Dedifferentiated amniotic fluid mesenchymal stem cell (primary cell): ENCODE measurements around the gene CFAP410.

Experiments used
- DNase-seq: peaks from one replicate; pipeline ENCODE4 v3.0.0-alpha.2; 2016; ENCODE audit errors: extremely low spot score

CFAP410 gene

GRCh38 chr21:44330698-44331097, 8.5 kb downstream of the CFAP410 start:
- DNase-seq: no peak

DNA sequence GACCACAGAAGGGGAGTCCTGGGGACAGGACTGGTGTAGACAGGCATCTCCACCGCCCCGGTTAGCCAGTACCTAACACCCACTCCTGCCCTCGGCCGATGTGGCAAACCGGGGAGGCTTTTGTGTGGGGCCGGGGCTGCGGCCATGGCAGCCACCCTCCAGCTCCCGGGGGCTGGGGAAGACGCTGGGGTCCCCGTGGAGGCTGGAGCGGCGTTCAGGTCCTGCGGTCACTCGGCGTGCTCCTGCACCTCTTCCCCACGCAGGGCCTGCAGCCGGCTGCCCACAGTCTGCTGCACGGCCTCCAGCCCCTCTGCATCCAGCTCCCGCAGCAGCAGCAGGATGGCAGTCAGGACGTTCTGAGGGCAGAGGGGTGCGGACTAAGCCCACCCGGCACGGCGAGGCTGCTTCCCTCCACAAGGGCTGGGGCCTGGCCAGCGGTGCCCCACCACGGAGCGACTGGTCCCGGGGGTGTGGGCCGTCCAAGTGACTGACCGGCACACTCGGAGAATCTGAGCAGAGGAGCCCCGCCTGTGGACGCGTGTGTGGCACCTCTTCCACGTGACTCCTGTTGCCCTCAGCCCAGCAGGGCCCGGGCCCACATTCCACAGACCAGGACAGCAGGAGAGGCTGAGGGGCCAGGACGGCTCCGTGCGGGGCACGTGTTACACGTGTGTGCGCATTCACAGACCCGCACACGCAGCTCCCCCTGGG, 9.1 kb downstream of the CFAP410 start:
- no peak for DNase-seq

- no peak for DNase-seq
These were observed 9.9 kb downstream of the CFAP410 start for GRCh38 chr21:44329086-44329889.

GRCh38 chr21:44328242-44328895, 10.8 kb downstream of the CFAP410 start:
- DNase-seq: no peak

DNA sequence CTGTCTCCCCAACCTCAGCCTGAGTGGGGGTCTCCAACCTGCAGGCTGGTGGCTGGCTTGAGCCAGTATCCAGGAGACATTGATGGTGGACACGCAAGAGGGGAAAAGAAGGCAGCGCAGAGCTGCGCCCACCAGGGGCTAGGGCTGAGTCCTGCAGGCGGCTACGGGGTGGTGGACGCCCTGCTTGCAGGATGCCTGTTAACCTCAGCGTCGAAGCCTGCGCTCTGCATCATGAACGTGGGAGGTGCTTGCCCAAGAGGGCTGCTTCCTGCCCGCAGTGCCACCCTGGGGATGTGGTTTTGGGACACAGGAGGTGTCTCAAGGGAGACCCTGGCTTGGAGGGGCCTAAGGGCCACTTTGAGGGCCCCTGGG, 11.6 kb downstream of the CFAP410 start:
- no peak for DNase-seq

- DNase-seq: no peak
These were observed 12.2 kb downstream of the CFAP410 start for GRCh38 chr21:44326716-44327602.

GRCh38 chr21:44326272-44326647, 12.9 kb downstream of the CFAP410 start:
- DNase-seq: no peak

DNA sequence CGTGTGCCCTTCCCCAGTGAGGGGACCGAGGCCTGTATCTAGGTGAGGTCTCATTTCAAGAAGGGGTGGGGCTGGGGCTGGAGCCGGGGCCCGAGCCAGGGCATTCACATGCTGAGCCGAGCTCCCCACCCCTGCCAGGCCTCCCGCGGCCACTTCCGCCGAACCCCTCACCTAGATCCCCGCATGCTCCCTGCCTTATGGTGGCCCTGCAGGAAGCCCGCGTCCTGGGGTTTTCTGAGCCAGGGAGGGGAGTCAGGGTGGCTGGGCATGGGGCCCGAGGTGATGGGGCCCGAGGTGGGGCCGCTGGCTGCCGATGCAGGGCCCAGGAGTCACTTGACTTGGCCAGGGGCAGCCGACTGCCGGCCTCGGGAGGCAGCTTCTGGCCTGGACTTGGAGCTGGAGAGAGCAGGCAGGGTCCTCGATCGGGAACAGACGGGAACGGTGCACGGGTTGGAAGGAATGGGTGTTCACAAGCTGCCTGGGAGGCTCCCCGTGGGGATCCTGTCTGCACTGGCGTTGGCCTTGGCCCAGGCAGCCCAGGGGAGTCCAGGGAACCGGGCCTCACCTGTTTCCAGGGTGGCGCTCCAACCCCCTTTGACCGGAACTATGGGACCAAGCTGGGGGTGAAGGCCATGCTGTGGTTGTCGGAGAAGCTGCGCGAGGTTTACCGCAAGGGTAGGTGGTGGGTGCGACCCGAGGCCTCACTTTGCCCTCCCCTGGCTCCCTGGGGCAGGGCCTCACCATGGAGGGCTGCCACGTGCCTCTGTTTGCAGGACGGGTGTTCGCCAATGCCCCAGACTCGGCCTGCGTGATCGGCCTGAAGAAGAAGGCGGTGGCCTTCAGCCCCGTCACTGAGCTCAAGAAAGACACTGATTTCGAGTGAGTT, 13.6 kb downstream of the CFAP410 start:
- DNase-seq: no peak

- DNase-seq: no peak
These were observed 14.4 kb downstream of the CFAP410 start for GRCh38 chr21:44324854-44325107.

DNA sequence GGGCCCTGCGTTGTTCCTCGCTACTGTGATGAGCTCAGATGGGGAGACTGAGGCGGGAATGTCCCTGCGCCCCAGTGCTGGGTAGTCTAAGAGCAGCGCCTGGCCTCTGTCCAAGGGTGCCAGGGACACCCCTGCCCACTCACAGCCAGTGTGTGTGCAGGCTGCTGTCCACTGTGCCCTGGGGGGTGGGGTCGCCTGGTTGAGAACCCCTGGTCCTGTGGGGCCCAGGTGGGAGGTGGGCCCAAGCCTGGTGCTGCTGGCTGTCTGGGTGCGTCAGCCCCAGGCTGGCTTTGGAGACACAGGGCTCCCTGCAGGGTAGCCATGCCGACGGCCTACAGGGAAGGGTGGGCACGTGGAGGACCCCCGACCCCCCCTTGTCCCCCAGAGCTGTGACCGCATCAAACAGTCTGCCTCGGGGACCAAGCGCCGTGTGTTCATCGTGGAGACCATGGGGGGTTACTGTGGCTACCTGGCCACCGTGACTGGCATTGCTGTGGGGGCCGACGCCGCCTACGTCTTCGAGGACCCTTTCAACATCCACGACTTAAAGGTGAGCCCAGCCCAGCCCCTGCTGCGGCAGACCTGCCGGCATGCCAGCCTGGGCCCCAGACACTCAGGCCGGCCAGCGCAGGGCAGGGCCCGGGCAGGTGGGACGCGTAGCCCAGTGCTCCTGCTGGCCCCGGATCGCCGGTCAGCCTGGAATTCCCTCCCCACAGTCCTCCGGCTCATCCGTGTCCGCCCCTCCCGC, 14.9 kb downstream of the CFAP410 start:
- DNase-seq: no peak

DNA sequence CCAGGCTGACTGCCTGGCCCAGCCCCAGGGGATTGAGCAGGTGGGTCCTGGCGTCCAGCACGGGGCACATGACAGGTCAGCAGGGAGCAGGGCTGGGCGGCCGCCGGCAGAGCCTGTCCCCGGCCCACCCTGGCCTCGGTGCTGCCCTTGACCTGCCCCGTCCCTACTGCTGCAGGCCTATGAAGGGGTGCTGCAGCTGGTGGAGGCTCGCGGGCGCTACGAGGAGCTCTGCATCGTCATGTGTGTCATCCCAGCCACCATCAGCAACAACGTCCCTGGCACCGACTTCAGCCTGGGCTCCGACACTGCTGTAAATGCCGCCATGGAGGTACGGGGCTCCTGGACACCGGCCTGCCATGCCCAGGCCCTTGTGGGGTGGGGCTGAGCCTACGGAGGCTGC, 15.6 kb downstream of the CFAP410 start:
- DNase-seq: no peak

DNA sequence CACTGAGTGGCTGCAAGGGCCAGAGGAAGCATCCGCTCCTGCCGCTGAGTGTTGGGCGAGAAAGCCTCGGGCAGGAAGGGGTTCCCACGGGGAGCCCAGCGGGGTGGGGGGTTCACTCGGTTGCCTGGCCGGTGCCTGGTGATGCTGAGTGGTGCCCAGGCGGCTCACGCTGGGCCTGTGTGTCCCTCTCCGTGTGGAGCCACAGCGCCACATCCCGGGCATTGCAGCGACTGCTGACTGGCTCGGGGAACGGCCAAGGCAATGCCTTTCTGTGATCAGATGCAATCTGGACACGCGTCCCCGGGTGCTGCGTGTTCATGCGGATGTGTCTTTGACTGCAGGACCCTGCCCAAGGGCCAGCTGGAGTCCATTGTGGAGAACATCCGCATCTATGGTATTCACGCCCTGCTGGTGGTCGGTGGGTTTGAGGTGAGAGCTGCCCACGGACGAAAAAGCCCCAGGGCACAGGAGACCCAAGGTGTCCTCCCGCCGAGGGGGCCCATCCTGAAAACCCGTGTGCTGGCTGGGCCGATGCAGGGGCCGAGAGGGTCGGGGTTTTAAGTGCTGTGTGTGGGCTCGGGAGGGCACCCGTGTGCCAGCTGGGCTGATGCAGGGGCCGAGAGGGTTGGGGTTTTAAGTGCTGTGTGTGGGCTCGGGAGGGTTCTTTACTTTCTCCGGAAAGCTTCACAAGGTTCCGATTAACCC, 16.4 kb downstream of the CFAP410 start:
- no peak for DNase-seq

GRCh38 chr21:44321846-44322450, 17.2 kb downstream of the CFAP410 start:
- DNase-seq: no peak

DNA sequence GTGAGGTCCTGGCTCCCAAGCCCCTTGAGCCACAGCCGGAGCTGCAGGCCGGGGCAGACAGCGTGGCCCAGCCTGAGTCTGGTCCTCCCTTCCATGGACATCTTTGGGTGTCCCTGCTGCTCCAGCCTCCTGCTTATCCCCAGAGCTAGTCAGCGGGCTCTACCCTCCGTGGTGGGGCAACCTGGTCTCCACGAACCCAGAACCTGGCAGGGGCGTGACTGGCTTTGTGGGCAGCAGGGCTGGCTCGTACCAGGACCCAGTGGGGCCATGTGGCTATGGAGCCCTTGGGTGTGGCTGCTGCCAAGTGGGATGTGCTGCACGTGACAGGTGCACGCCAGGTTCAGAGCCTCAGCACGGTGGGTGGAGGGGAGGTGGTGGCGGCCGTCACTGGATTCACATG, 18.3 kb downstream of the CFAP410 start:
- DNase-seq: no peak

DNA sequence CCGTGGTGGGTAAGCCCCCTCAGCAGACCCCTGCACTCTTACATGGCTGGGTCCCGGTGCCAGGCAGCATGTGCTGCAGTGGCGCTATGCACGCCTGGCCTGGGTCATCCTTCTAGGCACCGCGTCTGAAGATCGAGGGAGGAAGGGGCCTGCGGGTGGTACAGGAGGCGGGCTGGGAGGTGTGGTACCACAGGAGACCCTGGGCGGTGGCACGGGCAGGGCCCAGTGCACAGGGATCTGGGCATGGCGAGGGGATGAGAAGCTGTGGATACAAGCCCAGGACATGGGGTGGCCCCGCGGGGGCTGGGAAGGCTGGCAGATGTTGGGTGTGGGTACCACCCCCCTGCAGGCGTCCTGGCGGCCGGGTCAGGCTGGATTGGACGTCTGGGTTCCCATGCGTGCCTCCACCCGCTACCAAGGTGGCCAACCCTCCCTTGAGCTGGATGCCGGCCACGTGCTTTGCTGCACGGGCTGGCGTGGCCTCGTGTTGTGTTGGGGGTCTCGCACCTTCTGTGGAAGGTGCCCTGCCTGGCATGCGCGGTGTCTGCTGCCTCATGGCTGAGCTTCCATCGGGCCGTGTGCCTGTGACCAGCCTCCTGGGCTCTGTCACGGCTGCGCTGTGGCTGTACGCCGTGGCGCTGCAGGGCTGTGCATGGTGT, 19.7 kb downstream of the CFAP410 start:
- DNase-seq: no peak

- no peak for DNase-seq
These were observed 20.5 kb downstream of the CFAP410 start for GRCh38 chr21:44318489-44319285.

- DNase-seq: no peak
These were observed 21.3 kb downstream of the CFAP410 start for GRCh38 chr21:44317871-44318270.

DNA sequence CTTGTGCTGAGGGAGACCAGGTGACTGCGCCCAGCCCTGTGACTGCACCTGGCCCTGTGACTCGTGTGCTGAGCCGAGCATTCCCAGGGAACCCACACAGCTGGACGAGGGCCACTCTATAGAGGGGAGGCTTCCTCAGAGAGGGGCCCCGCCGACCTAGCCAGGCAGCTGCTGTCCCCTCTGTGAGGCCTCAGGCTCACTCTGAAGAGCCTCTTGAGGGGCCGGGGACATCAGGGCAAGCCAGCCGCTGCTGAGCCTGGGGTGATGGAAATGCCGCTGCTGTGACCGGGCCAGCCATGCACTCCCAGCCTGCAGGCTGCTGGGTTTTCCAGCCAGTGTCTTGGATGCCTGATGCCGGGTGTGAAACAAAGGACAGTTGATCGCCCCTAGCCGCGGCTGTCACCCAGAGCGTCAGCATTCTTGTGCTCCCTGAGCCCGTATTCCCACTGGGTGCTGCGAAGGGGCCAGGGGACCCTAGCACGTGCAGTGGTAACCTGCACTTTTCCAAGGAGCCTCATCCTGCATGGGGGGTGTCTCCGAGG, 21.9 kb downstream of the CFAP410 start:
- DNase-seq: no peak
